Activated naive CD4-positive, alpha-beta T cell treated with anti-CD3 and anti-CD28 coated beads, Interleukin-2, amount 10 ng/mL, durations not matched to agents 5 hours and 36 hours (primary cell): ENCODE results near the gene USP20. TPM values are rescaled to one million over a fixed set of nuclear protein-coding genes. Genes with fewer than 3 reads are reported as not detected.

Experiments used
- microRNA-seq: library from miRNA; unstranded; fragments of <30 nt; microRNA quantifications from one replicate; pipeline ENCODE4 v1.2.0, GENCODE V29; 2022; ENCODE audit warnings: borderline microRNAs expressed, borderline replicate concordance
- total RNA-seq, 2 experiments: library from RNA; stranded (reverse); gene quantifications; one replicate each; pipeline ENCODE4 v1.2.3, GENCODE V29; 2021

USP20 gene
- 100 to 1,000 TPM; 108 to 109 TPM for total RNA-seq

DNA sequence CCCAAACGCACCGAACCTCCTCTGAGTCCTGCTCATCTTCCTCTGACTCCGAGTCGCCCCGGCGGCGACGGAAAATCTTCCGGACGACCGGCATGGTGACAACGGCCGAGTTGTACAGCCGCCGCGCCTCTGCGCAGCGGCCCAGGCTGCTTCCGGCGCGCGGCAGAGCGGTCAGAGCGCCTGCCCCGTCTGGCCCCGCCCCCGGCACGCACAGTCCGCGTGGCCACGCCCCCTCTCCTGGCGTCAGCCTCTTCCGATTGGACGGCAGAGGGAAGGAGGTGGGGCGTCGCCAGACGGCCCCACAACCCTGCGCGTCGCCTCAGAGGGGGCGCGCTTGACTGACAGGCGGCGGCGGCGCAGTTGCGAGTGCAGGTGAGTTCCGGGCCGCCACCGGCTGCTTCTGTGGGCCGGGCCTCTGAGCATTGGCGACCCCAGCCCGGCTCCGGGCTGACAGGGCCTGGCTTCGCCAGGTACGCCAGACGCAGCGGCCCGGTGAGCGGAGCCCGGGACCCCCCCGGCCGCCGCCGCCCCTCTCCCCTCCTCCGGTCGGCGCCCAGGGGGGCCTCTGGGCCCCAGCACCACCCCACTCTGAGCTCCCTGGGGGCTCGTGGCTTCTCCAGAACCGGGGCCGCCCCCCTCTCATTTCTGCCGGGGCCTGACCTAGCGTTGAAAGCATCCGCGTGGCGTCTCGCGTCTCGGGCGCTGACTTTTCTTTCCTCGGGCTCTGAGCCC lies at the start of gene USP20, which contains the start of gene C9orf78:
Gene USP20 (plus strand): TSS at position 331 of the 732 bp plus-strand sequence. CDS start 17,098 bp downstream, outside the sequence.
Gene C9orf78 (minus strand): TSS at position 148 of the 732 bp plus-strand sequence. CDS start 54 bp downstream, at position 94.

DNA sequence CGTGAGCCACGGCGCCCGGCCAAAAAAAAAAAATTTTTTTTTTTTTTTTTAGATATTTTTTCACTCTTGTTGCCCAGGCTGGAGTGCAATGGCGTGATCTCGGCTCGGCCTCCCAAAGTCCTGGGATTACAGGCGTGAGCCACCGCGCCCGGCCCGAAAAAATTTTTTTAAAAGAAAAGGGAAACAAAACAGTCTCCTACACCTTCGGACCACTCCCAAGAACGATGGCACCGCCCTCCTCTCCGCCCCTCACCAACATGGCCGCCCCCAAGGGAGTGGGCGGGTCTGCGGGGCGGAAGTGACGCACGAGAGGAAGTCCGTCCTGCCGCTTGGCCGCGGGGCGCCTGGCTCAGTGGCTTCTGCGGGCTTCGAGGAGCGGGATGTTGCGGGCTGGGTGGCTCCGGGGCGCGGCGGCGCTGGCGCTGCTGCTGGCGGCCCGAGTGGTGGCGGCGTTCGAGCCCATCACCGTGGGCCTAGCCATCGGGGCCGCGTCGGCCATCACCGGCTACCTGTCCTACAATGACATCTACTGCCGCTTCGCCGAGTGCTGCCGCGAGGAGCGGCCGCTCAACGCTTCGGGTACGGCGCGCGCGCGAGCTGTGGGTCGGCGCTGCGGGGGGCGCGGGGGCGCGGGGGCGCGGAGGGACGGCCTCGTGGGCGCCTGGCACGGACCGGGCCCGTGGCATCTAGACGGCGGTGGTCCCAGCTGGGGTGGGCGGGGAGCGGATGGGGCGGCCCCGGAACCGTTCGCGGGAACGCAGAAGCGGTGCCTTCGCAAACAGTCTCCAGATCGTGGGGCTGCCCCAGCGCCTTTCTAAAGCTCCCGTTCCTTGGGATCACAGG lies 32.2 kb upstream of the USP20 start, which contains the start of gene TOR1B:
Gene TOR1B (plus strand): TSS at position 352 of the 843 bp plus-strand sequence. CDS start 29 bp downstream, at position 381.

DNA sequence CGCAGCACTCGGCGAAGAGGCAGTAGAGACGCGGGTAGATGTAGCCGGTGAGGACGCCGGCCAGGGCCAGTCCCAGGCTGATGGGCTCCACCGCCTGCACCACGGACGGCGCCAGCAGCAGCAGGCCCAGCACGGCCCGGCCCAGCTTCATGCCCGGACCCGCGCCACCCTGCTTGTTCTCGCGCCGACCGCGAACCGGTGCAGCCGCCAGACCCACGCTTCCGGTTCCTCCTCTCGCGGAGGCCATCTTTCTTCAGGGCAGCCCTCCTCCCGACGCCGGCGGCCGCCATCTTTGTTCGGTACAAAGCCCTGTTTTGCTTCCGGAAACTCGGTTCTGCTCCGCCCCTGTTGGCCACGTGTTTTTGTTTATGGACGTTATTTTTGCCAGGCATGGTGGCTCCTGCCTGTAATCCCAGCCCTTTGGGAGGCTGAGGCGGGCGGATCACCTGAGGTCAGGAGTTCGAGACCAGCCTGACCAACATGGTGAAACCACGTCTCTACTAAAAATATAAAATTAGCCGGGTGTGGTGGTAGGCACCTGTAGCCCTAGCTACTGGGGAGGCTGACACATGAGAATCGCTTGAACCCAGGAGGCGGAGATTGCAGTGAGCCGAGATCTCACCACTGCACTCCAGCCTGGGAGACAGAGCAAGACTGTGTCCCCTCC lies 11.2 kb upstream of the USP20 start, which contains the start of gene TOR1A:
Gene TOR1A (minus strand): TSS at position 202 of the 667 bp plus-strand sequence. CDS start 51 bp downstream, at position 151.

Small RNA genes within 50 kb of the gene (microRNA-seq; reads per million reads assigned to microRNA genes)
- gene MIR6855: 1.3 reads per million

Other genes starting within 250 kb of the USP20 start
- not detected for gene C9orf50, start 214.4 kb upstream of the USP20 start, total RNA-seq
- 10 to 100 TPM; 30.8 to 35.2 TPM for gene NTMT1, start 209.3 kb upstream of the USP20 start, total RNA-seq
- 10 to 100 TPM; 21.5 to 22.9 TPM for gene ASB6, start 193.3 kb upstream of the USP20 start, total RNA-seq
- gene PRRX2, start 169.8 kb upstream of the USP20 start, total RNA-seq: not detected
- not detected for gene PTGES, start 82.4 kb upstream of the USP20 start, total RNA-seq
- gene TOR1B, start 32.3 kb upstream of the USP20 start, total RNA-seq: 10 to 100 TPM; 22.8 to 25.1 TPM
- gene TOR1A, start 11.3 kb upstream of the USP20 start, total RNA-seq: 10 to 100 TPM; 44.3 to 44.5 TPM
- gene C9orf78, start 183 bp upstream of the USP20 start, total RNA-seq: 10 to 100 TPM; 72.5 to 73.6 TPM
- 100 to 1,000 TPM; 194 to 199 TPM for gene FNBP1, start 207.7 kb downstream of the USP20 start, total RNA-seq
- 10 to 100 TPM; 20.1 to 20.4 TPM for gene GPR107, start 218.4 kb downstream of the USP20 start, total RNA-seq